ENCODE data around the gene S100A16. TPM values are rescaled to one million over a fixed set of nuclear protein-coding genes. Genes with fewer than 3 reads are reported as not detected.

Gene S100A16
- polyA plus RNA-seq, 1 donor (not counting 4 experiments of a cell fraction or from before 2014, with no cell fraction given), result 1,620 TPM

DNA sequence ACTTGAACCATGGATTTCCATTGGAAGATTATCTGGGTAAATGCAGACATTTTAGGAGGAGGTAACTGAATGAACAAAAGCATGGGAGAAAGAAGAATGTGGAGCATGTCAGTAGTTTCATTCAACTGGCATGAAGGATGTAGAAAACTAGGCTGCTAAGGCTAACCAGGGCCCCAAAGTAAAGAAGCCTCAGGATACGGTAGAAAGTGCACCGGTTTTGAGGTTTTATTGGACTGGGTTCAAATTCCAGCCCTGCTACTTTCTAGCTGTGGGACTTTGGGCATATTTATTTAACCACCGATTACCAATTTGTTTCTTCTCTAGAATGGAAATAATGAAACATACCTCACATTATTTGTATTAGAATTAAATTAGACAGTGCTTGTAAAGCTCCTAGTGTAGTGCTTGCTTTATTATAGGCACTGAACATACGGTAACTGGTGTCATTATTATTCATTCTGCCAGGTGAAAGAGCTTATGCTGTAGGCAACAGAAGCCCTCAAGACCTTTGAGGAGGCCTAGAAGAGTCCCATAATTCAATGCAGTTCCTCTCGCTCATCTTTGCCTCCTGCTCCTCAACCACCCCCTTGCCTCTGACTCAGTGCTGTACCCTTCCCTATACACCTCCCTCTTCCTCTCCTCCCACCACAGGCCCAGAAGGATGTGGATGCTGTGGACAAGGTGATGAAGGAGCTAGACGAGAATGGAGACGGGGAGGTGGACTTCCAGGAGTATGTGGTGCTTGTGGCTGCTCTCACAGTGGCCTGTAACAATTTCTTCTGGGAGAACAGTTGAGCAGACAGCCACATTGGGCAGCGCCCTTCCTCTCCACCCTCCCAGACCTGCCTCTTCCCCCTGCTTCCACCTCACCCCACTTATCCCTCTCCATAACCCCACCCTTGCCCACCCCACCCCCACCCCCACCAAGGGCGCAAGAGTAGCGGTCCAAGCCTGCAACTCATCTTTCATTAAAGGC lies 18.4 kb upstream of the S100A16 start:
- H3K27ac ChIP-seq (ENCODE audit: control insufficient read depth, insufficient read depth, low read length), result no peak overlapping the region
- peaks cover 6% of the 10 kb centered on the region for H3K9me1 ChIP-seq (ENCODE audit: control insufficient read depth, extremely low read depth, insufficient read depth, low read length)
- H3K9ac ChIP-seq (ENCODE audit: control insufficient read depth, extremely low read depth, insufficient read depth, low read length), result no peak overlapping the region
- DNase-seq (ENCODE audit: low read depth, low spot score), result no peak
- H3K27me3 ChIP-seq (ENCODE audit: control insufficient read depth, extremely low read depth, insufficient read depth, low read length), result no peaks in the 10 kb centered on the region
- H3K4me3 ChIP-seq (ENCODE audit: control insufficient read depth in 2 of 3, extremely low read depth in 1 of 3, insufficient read depth in 2 of 3, low read depth in 1 of 3, low read length in 3 of 3), result no peak overlapping the region
- H3K36me3 ChIP-seq (ENCODE audit: control insufficient read depth in 2 of 2, extremely low read depth in 1 of 2, insufficient read depth in 2 of 2, low read length in 2 of 2), result peaks cover 4 to 9% of the 10 kb centered on the region in 2 experiments
- dilution Hi-C loops (cut with MboI; ENCODE audit: extremely low pct_ligation_motif_present, low sequenced_read_pairs), result no loop called here
- H3K4me2 ChIP-seq (ENCODE audit: control insufficient read depth, extremely low read depth, insufficient read depth, low read depth, low read length), result no peak overlapping the region
- TF ChIP-seq EZH2 (IDR thresholded peaks at IDR 0.05; ENCODE audit: low read length), result no peak
- TF ChIP-seq, protein P1, sequence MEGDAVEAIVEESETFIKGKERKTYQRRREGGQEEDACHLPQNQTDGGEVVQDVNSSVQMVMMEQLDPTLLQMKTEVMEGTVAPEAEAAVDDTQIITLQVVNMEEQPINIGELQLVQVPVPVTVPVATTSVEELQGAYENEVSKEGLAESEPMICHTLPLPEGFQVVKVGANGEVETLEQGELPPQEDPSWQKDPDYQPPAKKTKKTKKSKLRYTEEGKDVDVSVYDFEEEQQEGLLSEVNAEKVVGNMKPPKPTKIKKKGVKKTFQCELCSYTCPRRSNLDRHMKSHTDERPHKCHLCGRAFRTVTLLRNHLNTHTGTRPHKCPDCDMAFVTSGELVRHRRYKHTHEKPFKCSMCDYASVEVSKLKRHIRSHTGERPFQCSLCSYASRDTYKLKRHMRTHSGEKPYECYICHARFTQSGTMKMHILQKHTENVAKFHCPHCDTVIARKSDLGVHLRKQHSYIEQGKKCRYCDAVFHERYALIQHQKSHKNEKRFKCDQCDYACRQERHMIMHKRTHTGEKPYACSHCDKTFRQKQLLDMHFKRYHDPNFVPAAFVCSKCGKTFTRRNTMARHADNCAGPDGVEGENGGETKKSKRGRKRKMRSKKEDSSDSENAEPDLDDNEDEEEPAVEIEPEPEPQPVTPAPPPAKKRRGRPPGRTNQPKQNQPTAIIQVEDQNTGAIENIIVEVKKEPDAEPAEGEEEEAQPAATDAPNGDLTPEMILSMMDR (optimal IDR thresholded peaks at IDR 0.05 in 1 of 3, IDR thresholded peaks at IDR 0.05 in 1 of 3, conservative IDR thresholded peaks at IDR 0.05 in 1 of 3; ENCODE audit: extremely low read depth in 1 of 3, insufficient read depth in 2 of 3, low read length in 3 of 3), result no peak
- no peaks in the 10 kb centered on the region for H3K9me3 ChIP-seq (ENCODE audit: control insufficient read depth, low read depth, low read length)
- no peak overlapping the region for H2AFZ ChIP-seq (ENCODE audit: control insufficient read depth, low read length)
- H3K4me1 ChIP-seq (ENCODE audit: control insufficient read depth, extremely low read depth, insufficient read depth, low read length), result peaks cover 21% of the 10 kb centered on the region
- FAIRE-seq, result no peak
- H4K20me1 ChIP-seq (ENCODE audit: control insufficient read depth, extremely low read depth, insufficient read depth, low read length), result no peaks in the 10 kb centered on the region
- H3K79me2 ChIP-seq (ENCODE audit: control insufficient read depth, insufficient read depth, low read length), result peaks cover 28% of the 10 kb centered on the region

DNA sequence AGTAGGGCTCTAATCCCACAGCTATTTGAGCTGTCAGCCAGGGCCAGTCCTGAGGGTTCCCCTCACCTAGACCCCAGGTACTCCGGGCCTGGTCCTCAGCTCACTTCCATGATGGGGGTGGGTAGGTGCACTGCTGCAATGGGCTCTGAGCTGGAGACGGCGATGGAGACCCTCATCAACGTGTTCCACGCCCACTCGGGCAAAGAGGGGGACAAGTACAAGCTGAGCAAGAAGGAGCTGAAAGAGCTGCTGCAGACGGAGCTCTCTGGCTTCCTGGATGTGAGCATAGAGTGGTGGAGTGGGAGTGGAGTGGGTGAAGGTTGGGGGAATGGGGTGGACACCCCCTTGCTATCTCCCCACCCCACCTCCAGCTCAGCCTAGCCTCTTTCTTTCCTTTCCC lies 17.4 kb upstream of the S100A16 start:
- dilution Hi-C loops (cut with MboI; ENCODE audit: extremely low pct_ligation_motif_present, low sequenced_read_pairs), result no loop called here
- Histone ChIP-seq H4K20me1 (ENCODE audit: control insufficient read depth, extremely low read depth, insufficient read depth, low read length) (no peaks in the 10 kb centered on the region), H3K9ac (ENCODE audit: control insufficient read depth, extremely low read depth, insufficient read depth, low read length) (no peak overlapping the region), H2AFZ (ENCODE audit: control insufficient read depth, low read length) (no peak overlapping the region), H3K9me3 (ENCODE audit: control insufficient read depth, low read depth, low read length) (no peaks in the 10 kb centered on the region), H3K79me2 (ENCODE audit: control insufficient read depth, insufficient read depth, low read length) (peaks cover 25% of the 10 kb centered on the region), H3K4me3 (ENCODE audit: control insufficient read depth in 2 of 3, extremely low read depth in 1 of 3, insufficient read depth in 2 of 3, low read depth in 1 of 3, low read length in 3 of 3) (no peak overlapping the region), H3K4me1 (ENCODE audit: control insufficient read depth, extremely low read depth, insufficient read depth, low read length) (peaks cover 25% of the 10 kb centered on the region), H3K36me3 (ENCODE audit: control insufficient read depth in 2 of 2, extremely low read depth in 1 of 2, insufficient read depth in 2 of 2, low read length in 2 of 2) (peaks cover 3 to 8% of the 10 kb centered on the region in 2 experiments), H3K27me3 (ENCODE audit: control insufficient read depth, extremely low read depth, insufficient read depth, low read length) (no peaks in the 10 kb centered on the region), H3K27ac (ENCODE audit: control insufficient read depth, insufficient read depth, low read length) (no peak overlapping the region), H3K4me2 (ENCODE audit: control insufficient read depth, extremely low read depth, insufficient read depth, low read depth, low read length) (no peak overlapping the region), H3K9me1 (ENCODE audit: control insufficient read depth, extremely low read depth, insufficient read depth, low read length) (peaks cover 6% of the 10 kb centered on the region)
- DNase-seq (ENCODE audit: low read depth, low spot score), result no peak
- FAIRE-seq, result no peak
- TF ChIP-seq, protein P1 (optimal IDR thresholded peaks at IDR 0.05 in 1 of 3, IDR thresholded peaks at IDR 0.05 in 1 of 3, conservative IDR thresholded peaks at IDR 0.05 in 1 of 3; ENCODE audit: extremely low read depth in 1 of 3, insufficient read depth in 2 of 3, low read length in 3 of 3), result no peak
- TF ChIP-seq EZH2 (IDR thresholded peaks at IDR 0.05; ENCODE audit: low read length), result no peak

All from keratinocyte (primary cell).